HG03064 (cell line): ENCODE measurements around the gene MBL2.

Experiments used
- ATAC-seq: cut with Tn5 transposase; IDR thresholded peaks from one replicate; pipeline ENCODE4 v1.9.1; 2021; ENCODE audit warnings: low read depth; ENCODE audit not compliant: unreplicated experiment

Gene MBL2

GRCh38 chr10:52774600-52775106 lies 2.1 kb upstream of the MBL2 start:
- ATAC-seq, result no peak

GRCh38 chr10:52774182-52774581 lies 1.6 kb upstream of the MBL2 start:
- ATAC-seq, result no peak

GRCh38 chr10:52771534-52772445 lies 794 bp downstream of the MBL2 start:
- ATAC-seq, result no peak

GRCh38 chr10:52770904-52771303 lies 1.7 kb downstream of the MBL2 start:
- no peak for ATAC-seq

GRCh38 chr10:52769966-52770365 lies 2.6 kb downstream of the MBL2 start:
- ATAC-seq, result no peak

GRCh38 chr10:52768001-52768532 lies 4.5 kb downstream of the MBL2 start:
- no peak for ATAC-seq

GRCh38 chr10:52762088-52762487 lies 10.5 kb downstream of the MBL2 start:
- no peak for ATAC-seq

GRCh38 chr10:52759154-52759553 lies 13.4 kb downstream of the MBL2 start:
- no peak for ATAC-seq

- ATAC-seq, result no peak
Measured at GRCh38 chr10:52758406-52758805, 14.2 kb downstream of the MBL2 start.

- no peak for ATAC-seq
Measured at GRCh38 chr10:52757773-52758172, 14.8 kb downstream of the MBL2 start.

GRCh38 chr10:52756966-52757365 lies 15.6 kb downstream of the MBL2 start:
- ATAC-seq, result no peak

- no peak for ATAC-seq
Measured at GRCh38 chr10:52756295-52756694, 16.3 kb downstream of the MBL2 start.

- ATAC-seq, result no peak
Measured at GRCh38 chr10:52755297-52756062, 17.1 kb downstream of the MBL2 start.

- ATAC-seq, result no peak
Measured at GRCh38 chr10:52752801-52753445, 19.7 kb downstream of the MBL2 start.

- ATAC-seq, result no peak
Measured at GRCh38 chr10:52752261-52752660, 20.3 kb downstream of the MBL2 start.

GRCh38 chr10:52751337-52751736 lies 21.2 kb downstream of the MBL2 start:
- no peak for ATAC-seq

GRCh38 chr10:52750629-52751028 lies 22.0 kb downstream of the MBL2 start:
- ATAC-seq, result no peak

- no peak for ATAC-seq
Measured at GRCh38 chr10:52747694-52748093, 24.9 kb downstream of the MBL2 start.

- no peak for ATAC-seq
Measured at GRCh38 chr10:52746169-52746568, 26.4 kb downstream of the MBL2 start.

- no peak for ATAC-seq
Measured at GRCh38 chr10:52744057-52744805, 28.4 kb downstream of the MBL2 start.
